ENCODE measurements around the gene ZMIZ1.

DNA sequence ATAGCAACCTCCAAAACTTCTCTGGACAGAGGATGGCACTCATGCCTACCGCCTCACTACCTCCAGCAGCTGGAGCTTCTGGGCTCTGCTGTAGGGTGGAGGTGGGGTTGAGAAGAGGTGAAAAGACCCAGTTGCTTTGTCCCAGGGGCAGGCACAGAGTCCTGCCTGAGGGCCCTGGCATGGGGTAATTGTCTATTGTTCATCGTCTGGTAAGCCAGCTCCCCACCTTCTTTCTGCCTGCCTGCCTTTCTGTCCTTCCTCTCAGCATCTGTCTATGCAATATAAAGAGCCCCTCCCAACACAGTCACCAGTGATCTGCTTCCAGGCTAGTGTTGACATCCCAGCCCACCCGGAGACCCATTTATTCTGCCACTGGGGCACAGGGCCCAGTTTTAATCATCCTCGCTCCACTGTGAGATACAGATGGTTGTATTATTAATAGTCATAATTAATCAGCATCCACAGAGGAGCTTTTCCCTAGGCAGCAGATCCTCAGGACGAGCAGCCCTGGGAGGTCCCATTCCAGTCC is 39.0 kb downstream of the ZMIZ1 start:
- TF ChIP-seq, protein P1, sequence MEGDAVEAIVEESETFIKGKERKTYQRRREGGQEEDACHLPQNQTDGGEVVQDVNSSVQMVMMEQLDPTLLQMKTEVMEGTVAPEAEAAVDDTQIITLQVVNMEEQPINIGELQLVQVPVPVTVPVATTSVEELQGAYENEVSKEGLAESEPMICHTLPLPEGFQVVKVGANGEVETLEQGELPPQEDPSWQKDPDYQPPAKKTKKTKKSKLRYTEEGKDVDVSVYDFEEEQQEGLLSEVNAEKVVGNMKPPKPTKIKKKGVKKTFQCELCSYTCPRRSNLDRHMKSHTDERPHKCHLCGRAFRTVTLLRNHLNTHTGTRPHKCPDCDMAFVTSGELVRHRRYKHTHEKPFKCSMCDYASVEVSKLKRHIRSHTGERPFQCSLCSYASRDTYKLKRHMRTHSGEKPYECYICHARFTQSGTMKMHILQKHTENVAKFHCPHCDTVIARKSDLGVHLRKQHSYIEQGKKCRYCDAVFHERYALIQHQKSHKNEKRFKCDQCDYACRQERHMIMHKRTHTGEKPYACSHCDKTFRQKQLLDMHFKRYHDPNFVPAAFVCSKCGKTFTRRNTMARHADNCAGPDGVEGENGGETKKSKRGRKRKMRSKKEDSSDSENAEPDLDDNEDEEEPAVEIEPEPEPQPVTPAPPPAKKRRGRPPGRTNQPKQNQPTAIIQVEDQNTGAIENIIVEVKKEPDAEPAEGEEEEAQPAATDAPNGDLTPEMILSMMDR (IDR thresholded peaks at IDR 0.05), result no peak
- no peak for TF ChIP-seq POLR2AphosphoS5 (IDR thresholded peaks at IDR 0.05; ENCODE audit: low read depth, low read length)
